Endodermal cell (in vitro differentiated cells): Measurements from ENCODE around the gene ECI2. TPM values are rescaled to one million over a fixed set of nuclear protein-coding genes. Genes with fewer than 3 reads are reported as not detected.

Experiments used
- DNase-seq: peaks from one replicate; pipeline ENCODE4 v3.0.0-alpha.2; 2017
- H3K27ac ChIP-seq: 2 replicates; pipeline ENCODE4 v1.5.1; 2013; ENCODE audit warnings: mild to moderate bottlenecking, low read depth, low read length, moderate library complexity
- H3K27me3 ChIP-seq: 2 replicates; pipeline ENCODE4 v1.6.1; 2013; ENCODE audit warnings: mild to moderate bottlenecking, low read length, moderate library complexity; ENCODE audit not compliant: insufficient read depth, control insufficient read depth, poor library complexity, severe bottlenecking
- H3K36me3 ChIP-seq: 2 replicates; pipeline ENCODE4 v1.7.0; 2013; ENCODE audit warnings: mild to moderate bottlenecking, low read length, moderate library complexity; ENCODE audit not compliant: control insufficient read depth, insufficient read depth
- H3K4me1 ChIP-seq: one replicate; pipeline ENCODE4 v1.7.0; 2013; ENCODE audit warnings: low read length; ENCODE audit not compliant: control insufficient read depth, insufficient read depth
- H3K4me3 ChIP-seq: 2 replicates; pipeline ENCODE4 v1.5.1; 2013; ENCODE audit warnings: mild to moderate bottlenecking, low read length, moderate library complexity
- H3K9ac ChIP-seq: 2 replicates; pipeline ENCODE4 v1.6.1; 2013; ENCODE audit warnings: mild to moderate bottlenecking, low read length, moderate library complexity; ENCODE audit not compliant: poor library complexity, severe bottlenecking; ENCODE audit errors: extremely low read depth
- H3K9me3 ChIP-seq: 2 replicates; pipeline ENCODE4 v1.6.1; 2013; ENCODE audit warnings: mild to moderate bottlenecking, low read length, moderate library complexity; ENCODE audit not compliant: control insufficient read depth
- H3K27ac Mint-ChIP-seq: 2 replicates; pipeline ENCODE4 v1.8.0; 2020; ENCODE audit warnings: mixed read lengths
- H3K27me3 Mint-ChIP-seq: 2 replicates; pipeline ENCODE4 v1.8.0; 2021; ENCODE audit warnings: mild to moderate bottlenecking, mixed read lengths; ENCODE audit not compliant: insufficient read depth
- H3K36me3 Mint-ChIP-seq: 2 replicates; pipeline ENCODE4 v1.8.0; 2020; ENCODE audit warnings: low read depth, mixed read lengths
- H3K4me1 Mint-ChIP-seq: 2 replicates; pipeline ENCODE4 v1.8.0; 2020; ENCODE audit warnings: mixed read lengths
- H3K4me3 Mint-ChIP-seq: 2 replicates; pipeline ENCODE4 v1.8.0; 2020; ENCODE audit warnings: mild to moderate bottlenecking, moderate library complexity, mixed read lengths
- H3K9me3 Mint-ChIP-seq: 2 replicates; pipeline ENCODE4 v1.8.0; 2020; ENCODE audit warnings: mild to moderate bottlenecking, mixed read lengths
- WGBS, 2 experiments: methylation state at CpG; one replicate each; pipeline versions ENCODE4 v1.1.5 to v1.1.7; 2013; ENCODE audit warnings: missing lambda C conversion rate in 2 of 2, mixed read lengths in 1 of 2; ENCODE audit not compliant: insufficient coverage in 1 of 2, insufficient read length in 1 of 2; 5-methylcytosine and 5-hydroxymethylcytosine counted together
- long read RNA-seq, 4 experiments: library from polyadenylated mRNA in 2 of 4; library from RNA in 1 of 4; library from capped mRNA in 1 of 4; stranded (forward) in 3 of 4; unstranded in 1 of 4; transcript quantifications; one replicate each; pipeline ENCODE4 v2.0.0, GENCODE V29; 2020 to 2021; ENCODE audit warnings: inconsistent platforms in 1 of 4
- polyA plus RNA-seq, 2 experiments: library from polyadenylated mRNA; stranded (reverse); fragments of 50-300 nt; gene quantifications; one replicate each; pipeline ENCODE4 v1.2.3, GENCODE V29; 2013
- total RNA-seq, 2 donors: library from RNA; stranded (reverse); fragmentation: NEBNext Ultra II Directional in 1 of 2; extraction: Animal tissue kit (Norgen Biotek cat#: 25700) in 1 of 2; gene quantifications; 2 replicates in 1 of 2; 3 replicates in 1 of 2; pipeline ENCODE4 v1.2.1, GENCODE V29; 2021
- TF ChIP-seq, protein P1 (sequence below): fragments of 200-600 bp; sonication (generic); conservative IDR thresholded peaks from 2 replicates; pipeline ENCODE4 v1.5.0; 2021; ENCODE audit warnings: antibody characterized with exemption, mild to moderate bottlenecking

ECI2 gene, protein sequence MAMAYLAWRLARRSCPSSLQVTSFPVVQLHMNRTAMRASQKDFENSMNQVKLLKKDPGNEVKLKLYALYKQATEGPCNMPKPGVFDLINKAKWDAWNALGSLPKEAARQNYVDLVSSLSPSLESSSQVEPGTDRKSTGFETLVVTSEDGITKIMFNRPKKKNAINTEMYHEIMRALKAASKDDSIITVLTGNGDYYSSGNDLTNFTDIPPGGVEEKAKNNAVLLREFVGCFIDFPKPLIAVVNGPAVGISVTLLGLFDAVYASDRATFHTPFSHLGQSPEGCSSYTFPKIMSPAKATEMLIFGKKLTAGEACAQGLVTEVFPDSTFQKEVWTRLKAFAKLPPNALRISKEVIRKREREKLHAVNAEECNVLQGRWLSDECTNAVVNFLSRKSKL
- total RNA-seq = 10 to 100 TPM; 40.4 to 58.2 TPM
- 66.9 TPM for polyA plus RNA-seq (2013, experiment 1 of 2)
- 67.6 TPM for polyA plus RNA-seq (2013, experiment 2 of 2)
- long read RNA-seq, experiment 1, transcript ECI2-201 (10 exons, 1,380 nt) = minor isoform, 12 of 38 reads
- long read RNA-seq, experiment 1, transcript ECI2-202 (10 exons, 1,407 nt) = major isoform, 15 of 38 reads
- long read RNA-seq, experiment 1, partial matches to known transcripts = 4 of 38 reads
- long read RNA-seq, experiment 1, other reads (novel, unspliced or antisense) = 7 of 38 reads
- long read RNA-seq, experiment 2, transcript ECI2-201 (10 exons, 1,380 nt) = minor isoform, 21 of 70 reads
- long read RNA-seq, experiment 2, transcript ECI2-202 (10 exons, 1,407 nt) = major isoform, 38 of 70 reads
- long read RNA-seq, experiment 2, partial matches to known transcripts = 6 of 70 reads
- long read RNA-seq, experiment 2, other reads (novel, unspliced or antisense) = 5 of 70 reads
- long read RNA-seq, experiment 3, transcript ECI2-202 (10 exons, 1,407 nt) = major isoform, 40 of 84 reads
- long read RNA-seq, experiment 3, transcript ECI2-201 (10 exons, 1,380 nt) = minor isoform, 32 of 84 reads
- long read RNA-seq, experiment 3, partial matches to known transcripts = 2 of 84 reads
- long read RNA-seq, experiment 3, other reads (novel, unspliced or antisense) = 9 of 84 reads
- long read RNA-seq, experiment 4, transcript ECI2-201 (10 exons, 1,380 nt) = minor isoform, 84 of 227 reads
- long read RNA-seq, experiment 4, transcript ECI2-202 (10 exons, 1,407 nt) = major isoform, 130 of 227 reads
- long read RNA-seq, experiment 4, partial matches to known transcripts = 2 of 227 reads
- long read RNA-seq, experiment 4, other reads (novel, unspliced or antisense) = 11 of 227 reads

DNA sequence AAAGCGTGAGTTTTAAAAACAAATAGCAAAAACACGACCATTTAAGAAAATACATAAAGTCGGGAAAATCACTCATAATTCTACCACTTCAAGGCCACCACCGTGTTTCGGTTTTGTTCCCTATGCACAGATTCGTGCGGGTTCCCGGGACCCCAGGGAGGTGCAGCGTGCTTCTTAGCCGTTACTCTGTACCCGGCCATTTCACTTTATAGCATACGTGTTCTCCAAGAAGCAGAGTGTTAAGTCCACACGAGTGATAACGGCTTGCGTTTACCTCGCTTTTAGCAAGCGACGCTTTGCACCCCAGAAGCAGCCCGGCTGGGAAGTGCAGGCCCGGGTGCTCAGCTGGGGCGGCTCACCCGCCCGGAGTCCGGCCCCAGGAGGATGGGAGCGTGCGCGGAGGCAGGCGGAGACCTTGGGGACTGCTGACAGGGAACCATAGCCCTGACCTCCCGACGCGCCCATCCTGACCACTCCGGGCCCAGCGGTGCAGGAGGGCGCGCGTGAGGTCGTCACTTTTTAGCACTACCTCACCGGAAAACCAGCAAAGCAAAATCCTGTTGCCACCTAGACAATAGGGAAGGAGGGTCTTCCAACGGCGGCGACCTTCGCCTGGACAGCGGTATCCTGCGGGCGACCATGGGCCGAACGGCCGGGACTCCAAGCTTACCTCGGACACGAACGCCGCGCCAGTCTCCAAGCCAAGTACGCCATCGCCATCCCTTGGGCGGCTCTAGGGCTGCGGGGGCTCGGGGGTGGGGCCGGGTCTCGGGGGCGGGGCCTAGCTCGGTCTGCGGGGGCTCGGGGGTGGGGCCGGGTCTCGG lies at the start of gene ECI2:
Gene ECI2, minus strand, starts transcription at position 735 of the 824 bp plus-strand sequence. Its CDS starts 15 bp downstream, at position 720.
- Mint-ChIP-seq H3K36me3 (peaks cover 29% of the 10 kb centered on the region), H3K4me1 (peaks cover 15% of the 10 kb centered on the region), H3K4me3 (peak within 1 kb of the TSS; percentile 84), H3K9me3 (peaks cover 20% of the 10 kb centered on the region), H3K27me3 (peaks cover 5% of the 10 kb centered on the region), H3K27ac (peak within 1 kb of the TSS; percentile 95)
- no peaks in the 10 kb centered on the region for H3K27me3 ChIP-seq
- peak within 1 kb of the TSS; percentile 92 for H3K4me3 ChIP-seq
- H3K9me3 ChIP-seq = peaks cover 33% of the 10 kb centered on the region
- H3K27ac ChIP-seq = peak within 1 kb of the TSS; percentile 27
- no peak for DNase-seq
- H3K4me1 ChIP-seq = no peaks in the 10 kb centered on the region
- TF ChIP-seq, protein P1, sequence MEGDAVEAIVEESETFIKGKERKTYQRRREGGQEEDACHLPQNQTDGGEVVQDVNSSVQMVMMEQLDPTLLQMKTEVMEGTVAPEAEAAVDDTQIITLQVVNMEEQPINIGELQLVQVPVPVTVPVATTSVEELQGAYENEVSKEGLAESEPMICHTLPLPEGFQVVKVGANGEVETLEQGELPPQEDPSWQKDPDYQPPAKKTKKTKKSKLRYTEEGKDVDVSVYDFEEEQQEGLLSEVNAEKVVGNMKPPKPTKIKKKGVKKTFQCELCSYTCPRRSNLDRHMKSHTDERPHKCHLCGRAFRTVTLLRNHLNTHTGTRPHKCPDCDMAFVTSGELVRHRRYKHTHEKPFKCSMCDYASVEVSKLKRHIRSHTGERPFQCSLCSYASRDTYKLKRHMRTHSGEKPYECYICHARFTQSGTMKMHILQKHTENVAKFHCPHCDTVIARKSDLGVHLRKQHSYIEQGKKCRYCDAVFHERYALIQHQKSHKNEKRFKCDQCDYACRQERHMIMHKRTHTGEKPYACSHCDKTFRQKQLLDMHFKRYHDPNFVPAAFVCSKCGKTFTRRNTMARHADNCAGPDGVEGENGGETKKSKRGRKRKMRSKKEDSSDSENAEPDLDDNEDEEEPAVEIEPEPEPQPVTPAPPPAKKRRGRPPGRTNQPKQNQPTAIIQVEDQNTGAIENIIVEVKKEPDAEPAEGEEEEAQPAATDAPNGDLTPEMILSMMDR = no peak
- H3K36me3 ChIP-seq = peaks cover 8% of the 10 kb centered on the region
- peak within 1 kb of the TSS; percentile 62 for H3K9ac ChIP-seq
- 0% methylated on average over 25 to 66 of the region's 66 CpGs for WGBS, 2 experiments

DNA sequence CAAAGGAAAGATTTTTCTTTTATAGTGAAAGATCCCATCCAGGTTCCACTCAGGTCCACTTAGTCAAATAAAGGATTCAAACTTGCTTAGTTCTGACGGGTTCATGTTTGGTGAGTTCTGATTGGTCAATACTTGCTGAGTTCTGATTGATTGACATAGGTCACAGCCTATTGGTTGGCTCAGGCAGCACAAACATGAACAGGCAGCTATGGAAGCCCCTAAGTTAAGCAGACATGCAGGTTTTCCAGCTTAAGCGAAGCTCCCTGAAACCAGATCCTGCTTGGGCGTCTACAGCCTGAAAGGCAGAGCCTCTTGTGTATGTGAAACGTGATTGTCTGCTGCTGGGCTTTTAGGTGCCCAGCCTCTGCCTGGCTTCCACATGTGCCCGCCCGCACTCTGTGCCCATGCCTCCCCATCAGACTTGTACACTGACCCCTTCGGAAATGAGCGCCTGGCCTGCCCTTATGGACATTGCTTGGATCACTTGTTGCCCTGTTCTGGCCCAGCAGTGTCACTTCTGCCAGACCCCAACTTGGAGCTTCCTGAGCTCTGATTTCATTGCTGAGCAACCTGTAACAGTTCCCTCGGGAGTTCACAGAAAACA lies 45.4 kb upstream of the ECI2 start:
- H3K4me1 Mint-ChIP-seq = no peaks in the 10 kb centered on the region
- H3K36me3 Mint-ChIP-seq = no peaks in the 10 kb centered on the region
- Histone ChIP-seq H3K9me3 (peaks cover 6% of the 10 kb centered on the region), H3K27me3 (no peaks in the 10 kb centered on the region), H3K4me1 (no peaks in the 10 kb centered on the region), H3K9ac (no peak overlapping the region), H3K36me3 (no peaks in the 10 kb centered on the region), H3K4me3 (no peak overlapping the region), H3K27ac (no peak overlapping the region)
- H3K27ac Mint-ChIP-seq = no peak overlapping the region
- no peaks in the 10 kb centered on the region for H3K27me3 Mint-ChIP-seq
- TF ChIP-seq, protein P1 = no peak
- WGBS, 2 experiments = 90 to 94% methylated on average over 6 to 9 of the region's 9 CpGs
- peaks cover 4% of the 10 kb centered on the region for H3K9me3 Mint-ChIP-seq
- DNase-seq = no peak
- H3K4me3 Mint-ChIP-seq = no peak overlapping the region
